ENCODE measurements around the gene CHIT1.
A peak's percentile ranks its signal among the peaks of the same experiment; 100 is the strongest.

Gene CHIT1

DNA sequence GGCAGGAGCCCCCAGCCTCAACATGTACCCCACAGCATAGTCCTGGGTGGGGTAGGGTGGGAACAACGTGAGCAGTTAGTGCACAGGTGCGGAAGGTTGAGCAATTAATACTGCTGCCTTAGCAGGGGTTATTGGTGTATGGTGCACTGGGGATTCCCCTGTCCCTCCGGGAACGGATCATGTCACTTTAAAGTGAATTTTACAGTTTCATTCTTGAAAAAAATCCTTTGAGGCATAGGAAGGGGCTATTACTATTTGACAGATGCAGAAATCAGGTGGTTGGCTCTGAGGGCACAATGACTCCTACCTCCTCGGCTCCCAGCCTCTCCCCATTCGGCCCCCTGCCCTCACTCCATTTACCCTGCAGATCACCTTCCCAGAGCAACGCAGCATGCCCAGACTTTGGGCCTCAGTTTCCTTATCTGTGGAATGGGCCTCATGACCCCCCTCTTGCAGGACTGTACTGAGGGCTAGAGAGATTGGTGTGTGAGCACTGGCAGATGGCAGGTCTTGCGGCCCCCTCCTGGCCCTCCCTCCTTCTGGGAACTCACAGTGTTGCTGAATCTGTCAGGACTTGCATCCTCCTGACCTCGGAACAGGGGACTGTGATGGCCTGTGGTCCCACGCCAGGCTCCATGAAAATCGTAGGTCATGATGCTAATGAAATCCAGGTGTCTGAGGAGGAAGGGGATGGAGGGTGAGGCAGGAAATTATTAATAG, 48.7 kb downstream of the CHIT1 start:
- DNase-seq = no peak
- in situ Hi-C loops (cut with MboI; ENCODE audit: low pct_unique_long_range_greater_than_20kb, low sequenced_read_pairs) = no loop called here

DNA sequence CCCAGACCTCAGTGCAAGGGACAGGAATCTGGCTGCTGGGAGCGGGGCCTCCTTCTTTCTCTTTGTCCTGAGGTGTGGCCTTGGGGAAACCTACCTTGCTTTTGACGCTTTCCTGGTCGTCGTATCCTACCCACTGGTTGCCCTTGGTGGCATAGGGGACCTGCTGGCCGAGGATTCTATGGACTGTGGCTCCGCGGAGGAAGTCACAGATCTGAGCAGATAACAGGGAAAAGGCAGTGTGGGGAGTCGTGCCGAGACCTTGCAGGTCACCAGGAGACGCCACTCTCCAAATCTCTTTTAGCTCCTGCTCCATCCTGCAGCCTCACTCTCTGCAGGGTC, 49.8 kb downstream of the CHIT1 start:
- in situ Hi-C loops (cut with MboI; ENCODE audit: low pct_unique_long_range_greater_than_20kb, low sequenced_read_pairs) = no loop called here
- DNase-seq = no peak

- in situ Hi-C loops (cut with MboI; ENCODE audit: low pct_unique_long_range_greater_than_20kb, low sequenced_read_pairs) = no loop called here
- no peak for DNase-seq
These were observed 50.4 kb downstream of the CHIT1 start for GRCh38 chr1:203178821-203179666.

DNA sequence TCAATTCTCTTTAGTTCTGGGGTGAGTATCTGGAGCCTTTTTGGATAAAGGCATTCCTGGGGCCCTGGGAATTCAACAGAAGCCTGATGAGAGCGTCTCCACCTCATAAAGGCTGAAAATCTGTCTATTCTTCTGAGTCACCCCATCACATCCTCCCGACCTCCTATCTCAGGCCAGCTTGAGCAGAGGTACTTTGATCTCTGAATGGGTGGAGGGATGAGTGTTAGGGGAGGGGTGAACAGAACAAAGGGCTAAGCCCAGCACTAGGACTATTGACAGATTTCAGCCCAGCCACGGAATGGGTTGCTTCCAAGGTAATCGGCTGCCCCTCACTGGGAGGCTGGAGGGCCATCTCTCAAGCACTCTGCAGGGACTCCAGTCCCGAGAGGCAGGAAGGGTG, 51.4 kb downstream of the CHIT1 start:
- in situ Hi-C loops (cut with MboI; ENCODE audit: low pct_unique_long_range_greater_than_20kb, low sequenced_read_pairs) = no loop called here
- no peak for DNase-seq

DNA sequence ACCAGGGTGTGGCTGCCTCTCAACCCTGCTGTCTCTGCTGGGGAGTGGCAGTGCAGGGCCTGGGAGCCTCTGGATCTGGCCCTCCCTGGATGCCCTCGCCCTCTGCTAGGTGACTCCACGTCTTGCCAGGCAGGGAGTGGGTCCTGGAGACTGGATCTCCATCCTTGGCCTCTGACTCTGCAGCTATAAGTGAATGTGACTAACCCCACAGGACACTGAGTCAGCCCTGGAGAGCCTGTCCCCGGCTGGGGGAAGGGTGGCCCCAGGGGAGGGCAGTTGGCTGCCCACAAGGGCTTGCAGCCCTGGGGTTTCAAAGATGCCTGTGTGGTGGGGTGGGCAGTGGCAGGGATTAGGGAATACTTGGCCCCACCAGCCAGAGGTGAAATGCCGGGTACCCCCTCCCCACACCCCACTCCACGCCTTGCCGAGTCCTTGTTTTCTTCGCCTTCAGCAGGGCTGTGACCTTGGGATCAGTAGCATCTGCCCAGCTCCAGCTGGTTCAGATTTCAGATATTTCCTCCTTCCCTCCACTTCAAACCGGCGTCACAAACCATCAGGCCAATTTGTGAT, 51.9 kb downstream of the CHIT1 start:
- in situ Hi-C loops (cut with MboI; ENCODE audit: low pct_unique_long_range_greater_than_20kb, low sequenced_read_pairs) = no loop called here
- no peak for DNase-seq

GRCh38 chr1:203177036-203177405, 52.5 kb downstream of the CHIT1 start:
- in situ Hi-C loops (cut with MboI; ENCODE audit: low pct_unique_long_range_greater_than_20kb, low sequenced_read_pairs) = no loop called here
- DNase-seq = no peak

DNA sequence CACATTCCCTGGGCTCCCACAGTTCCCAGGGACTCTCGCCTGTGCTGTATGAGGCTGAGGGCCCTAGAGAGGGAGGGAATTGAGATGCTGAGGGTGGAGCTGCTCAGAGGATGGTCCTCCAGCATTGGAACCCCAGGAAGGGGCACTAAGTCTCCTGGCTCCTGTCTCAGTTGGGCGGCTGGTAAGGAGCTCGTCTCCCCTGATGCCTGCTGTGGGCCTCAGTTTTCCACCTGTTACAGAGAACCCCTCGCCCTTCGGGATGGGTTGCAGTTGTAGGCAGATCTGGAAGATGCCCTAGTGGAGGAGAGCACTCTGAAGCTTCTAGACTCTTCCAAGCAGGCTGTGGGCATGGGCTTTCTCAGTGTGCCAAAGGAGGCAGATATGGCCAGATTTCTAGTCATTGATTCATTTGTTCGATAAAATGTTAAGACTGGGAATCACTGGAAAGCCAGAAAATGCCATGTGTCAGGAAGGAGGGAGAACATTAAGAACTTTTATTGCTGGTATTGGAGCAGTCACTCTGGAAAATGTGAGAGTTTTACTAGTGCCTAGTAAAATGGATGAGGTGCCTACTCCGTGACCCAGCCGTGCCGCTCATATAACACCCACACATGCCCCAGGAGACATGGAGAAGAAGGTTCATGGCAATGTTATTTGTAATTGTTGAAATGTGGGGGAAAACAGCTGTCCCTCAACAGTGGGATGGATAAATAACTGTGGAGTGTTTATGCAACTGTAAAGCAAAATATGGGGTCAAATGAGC, 53.0 kb downstream of the CHIT1 start:
- in situ Hi-C loops (cut with MboI; ENCODE audit: low pct_unique_long_range_greater_than_20kb, low sequenced_read_pairs) = no loop called here
- no peak for DNase-seq

GRCh38 chr1:203175827-203176241, 53.6 kb downstream of the CHIT1 start:
- in situ Hi-C loops (cut with MboI; ENCODE audit: low pct_unique_long_range_greater_than_20kb, low sequenced_read_pairs) = no loop called here
- DNase-seq = peak; percentile 11

GRCh38 chr1:203175237-203175826, 54.1 kb downstream of the CHIT1 start, which contains the start of gene MYBPH:
Gene MYBPH (minus strand): TSS chr1:203175826. CDS start chr1:203175755, 71 bp downstream.
- in situ Hi-C loops (cut with MboI; ENCODE audit: low pct_unique_long_range_greater_than_20kb, low sequenced_read_pairs) = no loop called here
- DNase-seq = no peak

DNA sequence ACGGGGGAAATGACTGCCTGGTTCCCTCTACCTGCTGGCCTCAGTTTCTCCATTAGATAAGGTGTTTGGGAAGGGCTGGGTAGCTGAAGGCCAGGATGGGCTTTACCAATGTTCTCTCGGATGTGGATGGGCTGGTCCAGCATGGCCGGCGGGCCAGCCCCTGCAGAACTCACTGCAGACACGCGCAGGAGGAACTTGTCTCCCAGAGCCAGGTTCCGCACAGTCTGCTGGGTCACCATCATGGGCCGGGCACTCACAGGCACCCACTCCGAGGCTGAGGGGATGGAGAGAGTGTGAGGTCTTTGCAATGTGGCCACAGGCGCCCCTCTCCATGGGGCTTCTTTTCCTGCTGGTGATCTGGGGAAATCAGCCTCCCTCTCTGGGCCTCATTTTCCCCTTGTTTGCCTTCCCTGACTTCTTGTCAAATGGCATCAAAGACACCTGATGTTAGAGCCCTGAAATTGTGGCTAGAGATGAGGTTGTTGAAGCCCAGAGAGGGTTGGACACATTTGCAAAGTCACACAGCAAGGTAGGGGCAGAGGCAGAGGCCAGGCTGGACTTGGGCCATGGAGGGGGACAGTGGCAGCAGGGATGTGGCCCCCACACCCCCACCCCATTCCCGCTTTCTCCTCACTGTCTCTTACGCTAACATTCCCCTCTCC, 55.0 kb downstream of the CHIT1 start:
- DNase-seq = no peak
- in situ Hi-C loops (cut with MboI; ENCODE audit: low pct_unique_long_range_greater_than_20kb, low sequenced_read_pairs) = no loop called here

DNA sequence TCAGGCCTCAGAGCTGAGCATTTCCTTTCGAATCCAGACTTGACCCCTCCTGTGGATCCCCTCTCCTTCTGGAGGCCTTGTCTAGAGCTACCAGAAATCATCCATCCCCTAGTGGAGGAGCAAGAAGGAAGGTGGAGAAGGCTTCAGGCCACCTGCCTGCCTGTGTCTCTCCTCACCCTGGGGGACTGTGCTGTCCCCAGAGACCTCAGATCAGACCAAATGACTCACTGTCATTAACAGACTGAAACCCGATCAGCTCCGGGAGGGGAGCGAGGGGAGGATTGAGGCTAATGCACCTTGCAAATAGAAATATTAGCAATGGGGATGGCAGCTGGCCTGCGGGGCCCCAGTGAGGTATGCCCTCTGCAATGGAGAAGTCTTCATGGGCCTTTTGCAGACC, 55.9 kb downstream of the CHIT1 start:
- DNase-seq = no peak
- in situ Hi-C loops (cut with MboI; ENCODE audit: low pct_unique_long_range_greater_than_20kb, low sequenced_read_pairs) = no loop called here

GRCh38 chr1:203173011-203173555, 56.4 kb downstream of the CHIT1 start:
- no peak for DNase-seq
- in situ Hi-C loops (cut with MboI; ENCODE audit: low pct_unique_long_range_greater_than_20kb, low sequenced_read_pairs) = no loop called here

DNA sequence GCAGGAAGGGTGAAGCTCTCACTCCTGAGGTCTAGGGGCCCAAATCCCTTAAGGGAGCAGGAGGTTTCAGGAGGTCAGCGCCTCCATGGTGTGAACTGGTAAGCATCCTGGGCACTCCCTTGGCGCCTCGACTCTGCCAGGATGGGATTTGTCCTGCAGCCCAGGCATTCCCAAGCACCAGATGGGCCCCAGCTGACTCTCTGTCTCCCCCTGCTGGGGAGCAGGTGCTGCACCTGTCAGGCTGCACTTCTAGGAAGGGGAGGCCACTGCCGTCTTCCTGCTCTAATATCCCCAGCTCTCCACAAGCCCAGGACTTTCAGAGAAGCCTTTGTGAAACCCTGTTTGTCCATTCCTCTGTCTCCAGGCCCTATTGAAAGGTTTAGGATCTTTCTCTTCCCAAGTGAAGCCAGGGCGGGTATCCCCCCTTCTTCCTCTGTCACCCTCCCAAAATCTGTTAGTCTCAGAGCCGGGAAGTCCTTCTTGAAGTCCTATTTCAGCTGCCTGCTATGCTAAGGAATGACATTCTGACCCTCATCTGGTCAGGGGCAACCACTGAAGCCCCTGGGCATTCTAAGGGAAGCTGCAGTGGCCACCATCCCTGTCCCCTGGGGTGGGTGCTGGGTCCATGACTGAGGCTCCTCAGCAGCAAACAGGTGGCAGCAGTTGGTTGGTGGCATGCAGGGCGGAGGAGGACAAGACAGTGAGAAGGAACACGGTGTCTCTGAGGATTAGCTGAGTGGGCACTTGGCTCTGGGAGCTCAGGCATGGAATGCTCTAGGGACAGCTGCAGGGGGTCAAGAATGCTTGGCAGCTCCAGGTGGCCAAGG, 57.1 kb downstream of the CHIT1 start:
- peak; percentile 52 for DNase-seq
- in situ Hi-C loops (cut with MboI; ENCODE audit: low pct_unique_long_range_greater_than_20kb, low sequenced_read_pairs) = no loop called here

GRCh38 chr1:203171341-203172183, 57.9 kb downstream of the CHIT1 start:
- in situ Hi-C loops (cut with MboI; ENCODE audit: low pct_unique_long_range_greater_than_20kb, low sequenced_read_pairs) = no loop called here
- DNase-seq = no peak

DNA sequence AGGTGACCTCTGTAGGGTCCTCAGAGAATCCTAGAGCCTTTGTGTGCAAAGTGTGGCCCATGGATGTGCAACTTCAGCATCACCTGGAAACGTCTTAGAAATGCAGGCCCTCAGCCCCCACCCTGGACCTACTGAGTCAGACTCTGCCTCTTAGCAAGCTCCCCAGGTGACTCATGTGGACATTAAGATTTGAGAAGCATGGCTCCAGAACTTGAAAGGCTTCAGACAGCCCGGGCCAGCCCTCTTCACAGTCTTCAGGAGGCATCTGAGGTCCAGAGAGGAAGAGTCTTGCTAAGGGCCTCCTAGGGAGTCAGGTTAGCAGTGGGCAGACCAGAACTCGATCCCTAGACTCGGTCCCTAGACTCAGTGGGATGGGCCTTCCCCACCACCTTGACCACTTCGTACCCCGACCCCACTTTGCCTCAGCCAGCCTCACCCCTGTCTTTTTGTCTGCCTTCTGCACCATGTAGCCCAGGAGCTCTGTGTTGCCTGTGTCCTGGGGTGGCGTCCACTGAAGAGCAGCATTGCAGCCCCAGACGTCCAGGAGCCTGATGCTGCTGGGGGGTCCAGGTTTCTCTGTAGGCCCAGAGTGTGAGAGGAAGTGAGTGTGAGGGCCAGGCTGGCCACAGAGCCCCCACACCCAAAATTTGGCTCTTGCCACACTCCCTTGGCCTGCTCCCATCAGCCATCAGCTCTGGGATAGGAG, 58.7 kb downstream of the CHIT1 start:
- in situ Hi-C loops (cut with MboI; ENCODE audit: low pct_unique_long_range_greater_than_20kb, low sequenced_read_pairs) = no loop called here
- DNase-seq = no peak

- in situ Hi-C loops (cut with MboI; ENCODE audit: low pct_unique_long_range_greater_than_20kb, low sequenced_read_pairs) = no loop called here
- DNase-seq = no peak
These were observed 59.5 kb downstream of the CHIT1 start for GRCh38 chr1:203169770-203170520.
